Pulmonary artery endothelial cell (primary cell): ENCODE results near the gene ASAH2B. TPM values are rescaled to one million over a fixed set of nuclear protein-coding genes. Genes with fewer than 3 reads are reported as not detected.

Experiments used
- DNase-seq: peaks from one replicate; pipeline ENCODE4 v3.0.0-alpha.2; 2011; ENCODE audit warnings: low read depth, low spot score
- total RNA-seq: library from RNA; depleted of rRNA; stranded (reverse); fragments of >200 nt; gene quantifications from 2 replicates; pipeline ENCODE4 v1.2.3, GENCODE V29; 2014

ASAH2B gene
- total RNA-seq, 1 donor from 2014 or later, result 2.3 TPM

DNA sequence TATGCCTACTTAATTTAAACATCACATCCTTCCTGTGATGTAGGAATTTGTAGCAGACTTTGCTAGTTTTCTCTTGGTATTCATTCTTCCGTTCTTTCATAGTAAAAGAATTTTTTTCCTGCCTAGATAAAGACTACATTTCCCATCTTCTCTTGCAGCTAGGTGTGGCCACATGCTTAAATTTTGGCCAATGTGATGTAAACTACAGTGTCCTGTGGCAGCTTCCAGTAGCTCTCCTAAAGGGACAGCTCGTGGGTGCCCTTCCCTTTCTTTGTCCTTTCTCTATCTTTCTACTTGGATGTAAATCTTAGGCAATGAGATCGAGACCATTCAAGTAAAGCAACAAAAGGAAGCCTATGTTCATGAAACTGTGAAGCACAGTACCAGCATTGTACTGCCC, 58.6 kb downstream of the ASAH2B start:
- no peak for DNase-seq

DNA sequence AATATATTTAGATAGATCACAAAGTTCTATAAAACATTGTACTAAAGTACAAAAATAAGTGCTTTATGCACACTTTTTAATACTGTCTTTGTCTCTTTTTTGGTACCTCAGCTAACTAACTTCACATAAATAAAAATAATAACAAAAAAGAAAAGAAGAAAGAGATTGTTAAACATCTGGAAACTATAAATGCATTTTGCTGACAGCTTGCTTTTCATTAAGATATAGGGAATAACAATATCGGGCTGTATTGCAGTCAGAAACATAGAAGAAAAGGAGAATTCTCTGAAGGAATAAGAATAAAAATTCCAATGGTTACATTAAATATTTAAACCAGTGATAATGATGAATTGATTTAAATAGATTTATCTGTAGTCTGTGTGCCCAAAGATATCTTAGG, 59.9 kb downstream of the ASAH2B start:
- no peak for DNase-seq

DNA sequence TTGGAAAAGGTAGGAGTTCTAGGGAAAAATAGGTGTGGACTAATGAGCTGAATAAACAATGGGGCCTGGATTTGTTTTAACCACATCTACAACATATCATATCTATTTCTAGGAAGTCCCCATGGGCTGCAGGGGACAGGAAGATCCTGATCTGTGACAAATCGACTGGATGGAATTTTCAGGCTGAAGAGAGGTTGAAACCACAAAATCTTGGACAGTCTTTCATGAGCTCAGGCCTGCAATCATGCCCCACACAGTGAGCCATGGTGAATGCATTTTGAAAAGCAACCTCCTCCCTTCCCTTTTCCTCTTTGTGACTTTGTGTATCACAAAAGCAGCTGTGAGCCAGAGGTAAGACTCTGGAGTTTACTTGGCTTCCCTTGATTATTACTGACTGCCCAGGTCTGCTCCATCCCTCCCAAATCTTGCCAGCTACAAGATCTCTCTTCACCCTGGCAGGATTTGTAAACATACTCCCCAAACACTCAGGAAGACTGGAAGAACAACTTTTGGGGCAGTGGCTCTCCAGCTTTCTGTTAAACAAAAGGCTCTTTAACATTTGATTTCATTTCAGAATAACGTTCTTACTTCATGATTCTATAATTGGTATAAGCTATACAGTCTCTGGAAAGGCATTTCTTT, 66.4 kb downstream of the ASAH2B start:
- no peak for DNase-seq

DNA sequence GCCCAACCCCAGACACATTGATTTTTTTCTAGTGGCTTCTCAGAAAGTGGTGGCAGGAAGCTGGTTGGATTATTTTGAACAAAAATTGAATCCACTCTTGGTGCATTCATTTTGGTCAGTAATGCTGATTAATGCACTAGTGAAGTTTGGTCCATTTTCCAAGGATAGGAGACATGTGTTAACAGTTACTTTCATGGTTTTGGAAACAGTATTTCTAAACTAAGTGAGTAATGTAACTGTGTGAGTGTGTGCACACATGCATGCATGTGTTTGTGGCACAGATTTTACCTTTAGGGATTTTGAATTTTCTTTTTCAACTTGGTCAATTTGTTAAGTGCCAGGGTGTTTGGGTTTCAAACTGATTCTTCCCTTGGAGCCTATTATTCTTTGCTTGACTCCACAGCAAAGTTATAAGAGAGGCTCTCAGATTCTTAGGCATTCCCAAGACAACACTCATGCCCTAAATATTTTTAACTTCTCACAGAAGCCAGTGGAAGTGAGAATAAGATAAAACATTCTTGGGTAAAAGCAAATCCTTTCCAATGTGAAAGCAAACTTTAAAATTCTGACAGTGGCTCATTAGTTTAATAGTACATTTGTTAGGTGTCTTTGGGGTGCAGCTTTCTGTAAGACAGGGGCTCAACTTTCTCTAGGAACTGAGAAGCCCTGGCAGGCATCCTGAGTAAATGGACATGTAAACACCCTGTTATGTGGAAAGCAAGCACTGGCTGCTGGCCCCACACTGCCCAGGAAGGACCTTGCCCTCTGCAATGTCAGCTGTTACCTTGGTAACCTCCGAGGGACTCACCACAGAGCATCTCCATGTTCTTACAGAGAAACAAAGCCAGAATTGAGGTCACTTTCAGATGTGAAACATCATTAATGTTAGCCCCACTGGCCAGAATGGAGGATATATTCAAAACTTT, 68.4 kb downstream of the ASAH2B start:
- no peak for DNase-seq

Other genes with a start within 250 kb of the ASAH2B start
- 34.2 and 57.3 TPM in 2 replicates for gene SGMS1, start 116.0 kb upstream of the ASAH2B start, total RNA-seq
- not detected in 2 replicates for gene A1CF, start 145.7 kb downstream of the ASAH2B start, total RNA-seq